ENCODE results near the gene CBX7.

The CBX7 gene

DNA sequence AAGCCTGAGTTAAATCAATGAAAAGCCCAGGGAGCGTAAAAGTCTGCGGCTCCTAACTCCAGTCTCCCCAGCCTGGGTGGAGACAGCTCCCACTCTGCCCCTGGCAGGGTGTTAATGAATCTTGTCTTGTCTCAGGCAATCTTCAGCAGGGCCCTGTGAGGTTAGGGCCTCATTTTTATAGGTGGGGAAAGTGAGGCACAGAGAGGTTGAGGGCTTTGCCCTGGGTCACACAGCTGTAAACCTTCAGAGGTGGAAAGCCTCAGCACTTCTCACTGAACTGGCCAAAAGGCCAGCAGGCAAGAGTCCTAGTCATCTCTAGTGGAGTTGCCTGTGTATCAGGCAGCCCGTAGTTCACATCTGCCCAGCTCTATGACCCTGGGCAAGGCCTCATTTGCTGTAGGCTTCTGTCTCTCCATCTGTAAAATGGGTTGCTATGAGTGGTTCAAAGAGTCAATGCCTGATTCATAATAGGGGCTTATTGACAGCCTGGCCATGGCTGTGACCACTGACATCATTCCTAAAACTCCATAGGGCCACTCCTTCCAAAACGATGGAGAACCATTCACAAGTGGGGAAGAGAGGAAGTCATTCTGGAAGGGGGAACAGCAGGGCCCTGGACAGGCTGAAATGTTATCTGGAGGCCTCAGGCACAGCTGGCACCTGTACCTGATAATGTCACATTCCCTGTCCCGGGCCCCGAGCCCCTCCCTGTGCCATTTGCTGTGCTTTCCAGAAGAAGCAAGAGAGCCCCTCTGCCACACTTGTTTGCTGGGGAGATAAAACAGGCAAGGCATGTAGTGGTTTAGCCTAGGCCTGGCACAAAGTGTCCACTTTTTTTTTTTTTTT lies 6.0 kb downstream of the CBX7 start:
- no peak for DNase-seq

DNA sequence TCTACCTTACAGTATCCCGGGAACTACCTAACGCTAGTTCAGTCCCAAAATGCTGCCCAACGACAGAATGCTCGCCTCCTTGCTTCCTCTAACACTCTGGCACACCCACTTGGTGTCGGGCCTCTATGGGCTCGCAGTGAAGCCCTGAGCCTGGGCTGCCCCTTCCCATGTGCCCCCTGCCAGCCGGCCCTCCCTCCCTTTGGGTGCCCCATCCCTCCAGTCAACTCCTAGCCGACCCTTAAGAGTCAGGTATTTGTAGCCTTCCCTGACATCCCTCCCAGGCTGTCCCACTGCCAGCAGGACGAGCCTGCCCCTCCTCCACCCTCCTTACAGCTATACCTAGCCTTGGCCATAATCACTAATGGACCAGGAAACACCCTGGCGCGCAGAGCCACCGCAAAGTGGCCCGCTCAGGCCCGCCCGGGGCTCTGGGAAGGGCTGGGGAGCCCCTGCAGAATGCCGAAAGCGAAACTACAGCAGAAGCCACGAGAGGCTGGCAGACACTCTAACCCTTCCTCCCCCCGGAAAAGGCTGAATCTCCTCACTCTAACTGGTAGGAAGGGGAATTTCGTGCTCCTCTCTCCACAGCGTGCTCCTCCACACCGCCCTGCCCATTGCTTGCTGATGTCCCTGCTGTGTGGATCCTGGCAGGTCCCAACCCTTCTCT lies 8.2 kb downstream of the CBX7 start:
- DNase-seq: no peak

- DNase-seq: no peak
These were observed 10.3 kb downstream of the CBX7 start for GRCh38 chr22:39142088-39142680.

- no peak for DNase-seq
These were observed 12.5 kb downstream of the CBX7 start for GRCh38 chr22:39139933-39140332.

DNA sequence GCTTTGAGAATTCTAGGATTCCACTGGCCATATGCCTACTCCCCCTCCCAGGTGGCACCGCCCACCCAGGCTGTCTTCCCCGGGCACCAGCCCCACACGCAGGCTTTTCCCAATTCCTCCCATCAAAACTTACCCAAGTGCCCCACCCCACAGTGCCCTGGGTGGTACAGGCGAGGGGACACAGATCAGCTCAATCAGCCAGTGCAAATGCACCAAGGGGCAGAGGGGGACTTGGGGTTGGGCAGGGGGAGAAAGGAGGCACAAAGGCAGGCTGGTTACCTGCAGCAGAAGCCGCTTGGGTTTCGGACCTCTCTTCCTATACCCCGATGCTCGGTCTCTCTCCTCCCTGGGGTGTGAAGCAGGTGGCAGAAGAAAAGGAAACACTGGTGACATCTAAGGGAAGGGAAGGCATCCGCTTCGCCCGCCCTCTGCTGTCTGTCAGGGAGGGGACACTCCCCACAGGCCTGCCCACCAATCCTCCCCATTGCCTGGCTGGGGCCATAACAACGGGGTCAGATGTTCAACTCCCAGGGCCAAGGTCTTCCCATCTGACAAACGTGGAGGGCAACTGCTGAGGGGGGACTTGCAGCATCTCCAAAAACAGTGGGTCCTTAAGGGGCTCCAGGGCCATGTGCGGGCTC lies 14.0 kb downstream of the CBX7 start:
- DNase-seq: no peak

- DNase-seq: no peak
These were observed 16.2 kb downstream of the CBX7 start for GRCh38 chr22:39136317-39136716.

- DNase-seq: peak; percentile 58
These were observed 17.2 kb downstream of the CBX7 start for GRCh38 chr22:39135092-39135896.

DNA sequence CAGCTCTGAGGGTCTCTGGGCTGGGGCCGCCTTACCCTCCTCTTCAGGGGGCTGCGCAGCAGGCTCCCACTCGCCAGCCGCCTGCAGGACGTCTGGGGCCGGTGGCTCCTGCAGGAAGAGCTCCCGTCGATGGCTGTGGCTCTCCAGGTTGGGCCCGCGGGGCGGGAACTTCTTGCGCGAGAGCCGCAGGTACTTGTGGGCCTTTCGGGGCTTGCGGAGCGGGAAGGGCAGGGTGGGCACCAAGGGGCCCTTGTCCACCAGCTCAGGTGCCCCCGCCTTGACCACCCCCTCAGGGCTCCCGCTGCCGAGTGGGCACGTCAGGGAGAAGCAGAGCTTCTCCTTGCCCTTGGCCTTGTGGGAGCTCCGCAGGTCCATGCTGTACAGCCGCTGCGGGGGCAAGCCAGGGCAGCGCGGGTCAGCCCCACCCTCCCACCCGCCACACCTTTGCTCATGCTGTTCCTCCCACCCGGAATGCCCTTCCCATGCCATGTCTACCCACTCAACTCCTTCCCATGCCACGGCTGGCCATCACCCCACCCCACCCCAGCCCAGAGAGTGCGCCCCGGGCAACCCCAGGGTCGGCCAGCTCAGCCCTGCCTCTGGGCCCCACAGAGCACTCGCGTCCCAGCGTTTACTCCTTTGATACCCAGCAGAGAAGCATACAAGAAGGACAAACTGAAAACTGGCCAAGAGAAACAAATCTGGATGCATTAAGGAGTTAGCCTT lies 18.0 kb downstream of the CBX7 start:
- no peak for DNase-seq

DNA sequence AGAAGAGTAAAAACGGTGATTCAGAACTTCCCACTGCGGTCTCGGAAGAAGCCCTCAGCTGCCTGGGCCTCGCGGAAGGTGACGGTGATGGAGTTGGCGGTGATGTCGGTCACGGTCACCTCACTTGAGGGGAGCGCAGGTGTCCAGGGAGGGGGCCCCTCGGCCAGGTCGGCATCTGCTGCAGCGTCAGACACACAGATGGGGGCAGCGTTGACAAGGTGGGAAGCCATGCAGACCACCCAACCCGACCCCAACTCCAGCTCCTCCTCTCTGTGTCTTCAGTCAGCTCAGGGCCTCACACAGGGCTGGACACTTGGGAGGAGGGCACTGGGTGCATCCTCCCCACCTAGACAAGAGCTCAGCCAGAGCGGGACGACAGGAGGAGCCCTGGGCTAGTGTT lies 18.6 kb downstream of the CBX7 start:
- DNase-seq: no peak

- no peak for DNase-seq
These were observed 19.5 kb downstream of the CBX7 start for GRCh38 chr22:39132871-39133524.

DNA sequence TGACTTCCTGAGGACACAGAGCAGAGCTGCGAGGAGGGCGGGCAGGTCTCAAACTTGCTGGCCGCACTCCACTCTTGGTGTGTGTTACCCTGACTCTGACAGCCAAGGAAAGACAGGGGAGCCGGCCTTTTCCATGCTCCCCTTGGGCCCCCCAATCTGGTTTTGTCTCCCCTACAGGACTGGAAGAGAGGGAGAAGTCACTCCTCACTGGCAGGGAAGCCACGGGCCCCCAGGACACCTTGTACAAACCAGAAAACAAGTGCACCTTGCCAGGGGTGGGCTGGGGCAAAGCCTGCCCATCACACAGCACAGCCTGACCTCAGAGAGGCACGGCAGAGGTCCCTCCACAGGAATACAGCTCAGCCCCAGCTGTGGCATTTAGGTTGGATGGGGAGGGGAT lies 20.2 kb downstream of the CBX7 start:
- no peak for DNase-seq

GRCh38 chr22:39130892-39131855 lies 21.3 kb downstream of the CBX7 start:
- no peak for DNase-seq

DNA sequence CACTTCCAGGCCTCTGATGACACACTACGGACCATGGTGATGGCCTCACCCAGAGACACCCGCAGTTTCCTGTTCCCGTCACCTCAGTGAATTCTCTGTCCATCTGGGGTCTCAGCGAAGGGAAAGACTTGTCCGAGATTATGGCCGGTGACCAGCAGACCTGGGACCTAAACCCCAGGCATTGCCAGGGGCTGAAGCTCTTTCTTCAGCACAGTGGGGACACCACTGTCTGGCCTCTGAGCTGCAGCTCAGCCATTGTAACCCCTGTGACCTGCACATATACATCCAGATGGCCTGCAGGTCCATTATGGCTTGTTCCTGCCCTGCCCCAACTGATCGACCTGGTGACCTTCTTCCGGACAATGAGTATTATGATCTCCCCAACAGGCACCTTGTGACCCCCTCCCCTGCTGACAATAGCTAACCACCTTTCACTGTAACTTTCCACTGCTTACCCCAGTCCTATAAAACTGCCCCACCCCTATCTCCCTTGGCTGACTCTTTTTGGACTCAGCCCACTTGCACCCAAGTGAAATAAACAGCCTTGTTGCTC lies 22.3 kb downstream of the CBX7 start:
- DNase-seq: no peak

DNA sequence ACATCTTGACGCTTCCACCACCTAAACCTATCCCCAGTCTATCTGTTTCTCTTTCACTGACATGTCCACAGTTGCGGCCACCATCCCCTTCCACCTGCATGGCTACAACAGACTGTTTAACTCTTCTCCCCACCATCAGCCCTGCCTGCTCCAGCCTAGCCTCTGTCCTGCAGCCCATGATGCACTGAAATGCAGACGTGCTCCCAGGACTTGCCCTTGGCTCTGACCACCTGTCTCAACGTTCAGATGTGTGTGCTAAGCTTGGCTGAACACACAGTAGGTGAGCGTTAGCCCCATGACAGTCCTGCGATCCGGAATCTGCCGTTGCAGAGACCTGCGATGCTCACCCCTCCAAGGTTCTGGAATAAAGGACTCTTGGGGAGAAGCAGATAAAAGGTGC lies 22.7 kb downstream of the CBX7 start:
- DNase-seq: no peak

DNA sequence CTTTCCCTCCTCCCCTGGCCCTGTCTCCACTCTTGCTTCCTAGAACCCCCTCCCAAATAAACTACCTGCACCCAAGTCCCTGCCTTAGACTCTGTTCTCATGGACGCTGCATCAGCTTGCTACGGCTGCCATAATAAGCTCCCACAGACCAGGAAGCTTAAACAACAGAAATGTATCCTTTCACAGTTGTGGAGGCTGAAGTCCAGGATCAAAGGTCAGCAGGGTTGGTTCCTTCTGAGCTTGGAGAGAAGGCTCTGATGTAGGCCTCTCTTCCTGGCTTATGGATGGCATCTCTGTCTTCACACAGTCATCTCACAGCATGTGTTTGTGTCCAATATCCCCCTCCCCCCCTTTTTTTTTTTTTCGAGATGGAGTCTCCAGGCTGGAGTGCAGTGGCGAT lies 23.4 kb downstream of the CBX7 start:
- no peak for DNase-seq

- no peak for DNase-seq
These were observed 24.0 kb downstream of the CBX7 start for GRCh38 chr22:39128508-39128907.

DNA sequence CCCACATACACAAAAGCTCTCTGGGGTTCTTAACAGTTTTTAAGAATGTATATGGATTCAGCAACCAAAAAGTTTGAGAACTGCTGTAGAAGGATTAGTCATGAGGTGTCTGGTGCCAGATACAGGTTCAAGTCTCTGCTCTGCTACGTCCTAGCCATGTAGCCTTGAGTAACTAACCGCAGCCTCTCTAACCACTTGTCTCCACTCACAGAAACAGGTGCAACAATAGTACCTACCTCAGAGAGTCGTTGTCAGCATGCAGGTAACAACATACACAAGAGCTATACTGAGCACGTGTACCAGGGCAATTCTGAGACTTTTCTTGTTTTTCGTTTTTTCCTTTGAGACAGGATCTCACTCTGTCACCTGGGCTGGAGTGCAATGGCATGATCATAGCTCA lies 26.9 kb downstream of the CBX7 start:
- DNase-seq: no peak

GRCh38 chr22:39123751-39124581 lies 28.5 kb downstream of the CBX7 start:
- no peak for DNase-seq
